Smooth muscle cell (in vitro differentiated cells): Measurements from ENCODE around the gene MPP2. TPM values are rescaled to one million over a fixed set of nuclear protein-coding genes. Genes with fewer than 3 reads are reported as not detected.

ENCODE experiments used
- DNase-seq: peaks from one replicate; lab custom pipeline; 2025; ENCODE audit not compliant: unreplicated experiment; lab: John Stamatoyannopoulos, UW
- H2AFZ ChIP-seq: fragments of 200-600 bp; sonication (generic); 2 replicates; pipeline ENCODE4 v1.6.0; 2016; ENCODE audit warnings: antibody characterized with exemption, low read depth, mild to moderate bottlenecking
- H3F3A ChIP-seq: fragments of 200-600 bp; sonication (generic); 2 replicates; pipeline ENCODE4 v1.6.0; 2017; ENCODE audit warnings: antibody characterized with exemption, low read depth
- H3K27ac ChIP-seq: fragments of 200-600 bp; sonication (generic); 2 replicates; pipeline ENCODE4 v1.5.1; 2016; ENCODE audit warnings: low read depth, mild to moderate bottlenecking
- H3K27me3 ChIP-seq: fragments of 200-600 bp; sonication (generic); 2 replicates; pipeline ENCODE4 v1.6.1; 2016; ENCODE audit warnings: low read depth, mild to moderate bottlenecking
- H3K36me3 ChIP-seq: fragments of 200-600 bp; sonication (generic); 2 replicates; pipeline ENCODE4 v1.5.1; 2016; ENCODE audit warnings: low read depth
- H3K4me1 ChIP-seq: fragments of 200-600 bp; sonication (generic); 2 replicates; pipeline ENCODE4 v1.5.1; 2016; ENCODE audit warnings: low read depth
- H3K4me2 ChIP-seq: fragments of 200-600 bp; sonication (generic); 2 replicates; pipeline ENCODE4 v1.6.0; 2016; ENCODE audit warnings: mild to moderate bottlenecking
- H3K4me3 ChIP-seq: fragments of 200-600 bp; sonication (generic); 2 replicates; pipeline ENCODE4 v1.5.1; 2016; ENCODE audit warnings: mild to moderate bottlenecking
- H3K79me2 ChIP-seq: fragments of 200-600 bp; sonication (generic); 2 replicates; pipeline ENCODE4 v1.6.0; 2016; ENCODE audit warnings: low read depth, mild to moderate bottlenecking
- H3K9ac ChIP-seq: fragments of 200-600 bp; sonication (generic); 2 replicates; pipeline ENCODE4 v1.6.0; 2016; ENCODE audit warnings: low read depth
- H3K9me3 ChIP-seq: fragments of 200-600 bp; sonication (generic); replicated peaks from 2 replicates; pipeline ENCODE4 v1.5.1; 2016; ENCODE audit warnings: low read depth
- H4K20me1 ChIP-seq: fragments of 200-600 bp; sonication (generic); 2 replicates; pipeline ENCODE4 v1.6.0; 2016; ENCODE audit warnings: low read depth
- WGBS: methylation state at CpG from one replicate; pipeline ENCODE4 v1.1.7; 2016; ENCODE audit warnings: low lambda C conversion rate; 5-methylcytosine and 5-hydroxymethylcytosine counted together
- polyA plus RNA-seq: library from polyadenylated mRNA; unstranded; fragments of >200 nt; fragmentation: Nextera tagmentation; extraction: Ambion mirVana; gene quantifications from 2 replicates; pipeline ENCODE4 v1.2.1, GENCODE V29; 2016
- total RNA-seq: library from RNA; depleted of rRNA; stranded (reverse); fragments of >200 nt; gene quantifications from 2 replicates; pipeline ENCODE4 v1.2.3, GENCODE V29; 2014
- TF ChIP-seq, protein P1 (sequence below): fragments of 200-600 bp; sonication (generic); IDR thresholded peaks from 2 replicates; pipeline ENCODE4 v1.5.1; 2017; ENCODE audit warnings: borderline replicate concordance, mild to moderate bottlenecking, antibody characterized with exemption; ENCODE audit not compliant: insufficient read depth, poor library complexity, severe bottlenecking

Gene MPP2
- total and polyA plus RNA-seq, 2 experiments from 2014 or later: 15.4 to 19.4 TPM

DNA sequence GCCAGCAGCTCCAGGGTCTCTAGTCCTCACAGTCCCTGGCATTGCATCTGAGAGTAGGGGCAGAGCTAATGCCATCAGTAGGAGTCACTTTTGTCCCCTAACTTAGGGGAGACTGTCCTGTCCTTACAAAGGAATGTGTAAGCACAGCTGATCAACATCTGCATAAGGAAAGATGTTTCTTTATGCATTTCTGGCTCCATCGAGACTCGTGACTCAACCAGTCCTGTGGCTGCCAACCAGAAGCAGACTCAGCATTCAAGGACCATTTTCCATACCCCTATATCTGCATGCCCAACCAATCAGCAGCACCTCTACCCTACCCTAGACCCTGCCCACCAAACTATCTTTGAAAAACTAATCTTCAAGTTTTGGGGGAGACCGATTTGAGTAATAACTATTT lies 8.2 kb upstream of the MPP2 start:
- peaks cover 46% of the 10 kb centered on the region for H3K27me3 ChIP-seq
- no peaks in the 10 kb centered on the region for H3K4me1 ChIP-seq
- H3K4me3 ChIP-seq: no peak overlapping the region
- H3K9me3 ChIP-seq: no peaks in the 10 kb centered on the region
- no peak overlapping the region for H3K9ac ChIP-seq
- TF ChIP-seq, protein P1, sequence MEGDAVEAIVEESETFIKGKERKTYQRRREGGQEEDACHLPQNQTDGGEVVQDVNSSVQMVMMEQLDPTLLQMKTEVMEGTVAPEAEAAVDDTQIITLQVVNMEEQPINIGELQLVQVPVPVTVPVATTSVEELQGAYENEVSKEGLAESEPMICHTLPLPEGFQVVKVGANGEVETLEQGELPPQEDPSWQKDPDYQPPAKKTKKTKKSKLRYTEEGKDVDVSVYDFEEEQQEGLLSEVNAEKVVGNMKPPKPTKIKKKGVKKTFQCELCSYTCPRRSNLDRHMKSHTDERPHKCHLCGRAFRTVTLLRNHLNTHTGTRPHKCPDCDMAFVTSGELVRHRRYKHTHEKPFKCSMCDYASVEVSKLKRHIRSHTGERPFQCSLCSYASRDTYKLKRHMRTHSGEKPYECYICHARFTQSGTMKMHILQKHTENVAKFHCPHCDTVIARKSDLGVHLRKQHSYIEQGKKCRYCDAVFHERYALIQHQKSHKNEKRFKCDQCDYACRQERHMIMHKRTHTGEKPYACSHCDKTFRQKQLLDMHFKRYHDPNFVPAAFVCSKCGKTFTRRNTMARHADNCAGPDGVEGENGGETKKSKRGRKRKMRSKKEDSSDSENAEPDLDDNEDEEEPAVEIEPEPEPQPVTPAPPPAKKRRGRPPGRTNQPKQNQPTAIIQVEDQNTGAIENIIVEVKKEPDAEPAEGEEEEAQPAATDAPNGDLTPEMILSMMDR: no peak
- H3K79me2 ChIP-seq: no peaks in the 10 kb centered on the region
- H3K36me3 ChIP-seq: no peaks in the 10 kb centered on the region
- WGBS: 84% methylated on average over 3 of the region's 3 CpGs
- H3K27ac ChIP-seq: no peak overlapping the region
- H2AFZ ChIP-seq: no peak overlapping the region
- H3F3A ChIP-seq: no peaks in the 10 kb centered on the region
- H4K20me1 ChIP-seq: no peaks in the 10 kb centered on the region
- DNase-seq: no peak
- no peak overlapping the region for H3K4me2 ChIP-seq

DNA sequence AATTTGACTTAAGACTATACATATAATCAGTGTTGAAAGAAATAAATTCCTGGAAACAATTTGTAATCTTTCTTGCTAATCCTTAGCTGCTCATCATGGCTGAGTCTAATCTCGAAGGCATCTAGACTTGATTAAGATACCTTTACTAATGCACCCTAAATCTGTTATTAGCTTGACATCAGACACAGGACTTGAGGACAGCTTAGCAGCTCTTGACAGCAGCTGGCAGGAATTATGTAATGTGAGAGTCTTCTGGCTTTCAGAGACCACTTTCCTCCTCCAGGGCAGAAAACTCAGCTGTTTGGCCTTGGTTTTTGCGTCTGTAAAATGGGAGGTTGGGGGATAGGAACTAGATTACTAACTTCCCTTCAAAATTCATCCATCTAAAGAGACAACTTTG lies 7.1 kb upstream of the MPP2 start:
- no peaks in the 10 kb centered on the region for H3K4me1 ChIP-seq
- no peak overlapping the region for H3K9ac ChIP-seq
- H3K9me3 ChIP-seq: no peaks in the 10 kb centered on the region
- DNase-seq: no peak
- 82% methylated on average over 2 of the region's 2 CpGs for WGBS
- H4K20me1 ChIP-seq: no peaks in the 10 kb centered on the region
- no peak overlapping the region for H3K4me2 ChIP-seq
- no peak overlapping the region for H3K4me3 ChIP-seq
- TF ChIP-seq, protein P1: no peak
- H3K27me3 ChIP-seq: peaks cover 46% of the 10 kb centered on the region
- no peak overlapping the region for H3K27ac ChIP-seq
- no peaks in the 10 kb centered on the region for H3F3A ChIP-seq
- H3K36me3 ChIP-seq: no peaks in the 10 kb centered on the region
- no peak overlapping the region for H2AFZ ChIP-seq
- no peaks in the 10 kb centered on the region for H3K79me2 ChIP-seq

DNA sequence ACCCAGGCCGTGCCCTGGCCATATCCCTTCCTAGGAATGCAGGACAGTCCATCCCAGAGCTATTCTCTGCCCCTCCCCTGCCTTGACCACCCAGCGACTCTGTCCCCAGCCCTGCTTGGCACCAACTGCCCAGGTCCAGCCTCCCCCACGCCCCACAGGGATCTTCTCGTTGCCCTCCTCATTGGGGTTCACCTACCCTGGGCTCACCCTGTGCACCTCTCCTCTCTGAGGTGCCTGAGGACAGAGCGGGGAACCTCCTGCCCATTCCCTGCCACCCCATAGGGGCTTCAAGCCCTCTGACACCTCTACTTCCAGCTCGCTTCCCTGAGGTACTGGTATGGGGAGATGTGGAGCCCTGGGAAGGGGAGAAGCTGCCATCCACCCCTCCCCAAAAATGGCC lies 6.2 kb upstream of the MPP2 start:
- H3K36me3 ChIP-seq: no peaks in the 10 kb centered on the region
- H3K9ac ChIP-seq: no peak overlapping the region
- no peak overlapping the region for H3K4me2 ChIP-seq
- no peaks in the 10 kb centered on the region for H3K9me3 ChIP-seq
- TF ChIP-seq, protein P1: no peak
- H3K79me2 ChIP-seq: no peaks in the 10 kb centered on the region
- peaks cover 4% of the 10 kb centered on the region for H3K4me1 ChIP-seq
- H4K20me1 ChIP-seq: no peaks in the 10 kb centered on the region
- H3K4me3 ChIP-seq: no peak overlapping the region
- H2AFZ ChIP-seq: no peak overlapping the region
- H3K27ac ChIP-seq: no peak overlapping the region
- H3K27me3 ChIP-seq: peaks cover 50% of the 10 kb centered on the region
- H3F3A ChIP-seq: no peaks in the 10 kb centered on the region
- DNase-seq: no peak
- 86% methylated on average over 6 of the region's 6 CpGs for WGBS

DNA sequence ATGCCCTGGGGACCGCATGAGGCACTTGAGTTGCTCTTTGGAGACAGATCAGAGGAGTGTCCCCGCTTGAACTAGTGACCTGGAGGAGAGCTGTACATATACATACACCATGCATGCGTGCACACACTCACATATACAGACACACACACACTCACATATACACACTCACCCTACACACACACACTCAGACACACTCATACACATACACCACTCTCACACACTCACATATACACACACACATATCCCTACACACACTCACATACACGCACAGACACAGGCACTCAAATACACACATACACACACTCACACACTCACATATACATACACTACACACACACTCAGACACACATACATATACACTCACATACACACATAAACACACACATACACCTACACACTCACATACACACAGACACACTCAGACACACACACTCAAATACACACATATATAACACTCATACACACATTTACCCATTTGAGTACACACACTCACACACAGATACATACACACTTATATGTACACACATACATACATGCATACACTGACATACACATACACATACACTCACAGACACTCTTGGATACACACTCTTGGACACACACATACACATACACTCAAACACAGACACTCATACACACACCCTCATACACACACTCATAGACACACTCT lies 5.4 kb upstream of the MPP2 start:
- Histone ChIP-seq H3K27me3 (peaks cover 47% of the 10 kb centered on the region), H4K20me1 (no peaks in the 10 kb centered on the region), H3F3A (no peaks in the 10 kb centered on the region), H3K27ac (no peak overlapping the region), H3K9ac (no peak overlapping the region), H2AFZ (no peak overlapping the region), H3K4me1 (peaks cover 8% of the 10 kb centered on the region), H3K4me2 (no peak overlapping the region), H3K36me3 (no peaks in the 10 kb centered on the region), H3K79me2 (no peaks in the 10 kb centered on the region), H3K4me3 (no peak overlapping the region), H3K9me3 (no peaks in the 10 kb centered on the region)
- TF ChIP-seq, protein P1: no peak
- 78% methylated on average over 4 of the region's 4 CpGs for WGBS
- DNase-seq: no peak
